PFSK-1 (cell line): ENCODE data around the gene FEN1.

ENCODE experiments used
- FOXP2 ChIP-seq: optimal IDR thresholded peaks from 2 replicates; pipeline ENCODE3; 2011; ENCODE audit warnings: borderline replicate concordance, control low read depth, inconsistent platforms; ENCODE audit not compliant: insufficient read depth; ENCODE audit errors: extremely low read length, extremely low read depth
- POLR2AphosphoS5 ChIP-seq: IDR thresholded peaks from 2 replicates; pipeline ENCODE4 v1.6.1; 2012; ENCODE audit warnings: low read depth, mild to moderate bottlenecking, control low read depth, low read length, moderate library complexity
- REST ChIP-seq, 2 experiments: IDR thresholded peaks; 2 replicates each; pipeline versions ENCODE4 v1.6.1 to v1.8.0; 2011 to 2012; ENCODE audit warnings: low read depth in 2 of 2, low read length in 2 of 2, control low read depth in 1 of 2, inconsistent platforms in 1 of 2, mild to moderate bottlenecking in 1 of 2, moderate library complexity in 1 of 2; ENCODE audit not compliant: insufficient read depth in 1 of 2
- SIN3A ChIP-seq: IDR thresholded peaks from 2 replicates; pipeline ENCODE4 v1.6.1; 2012; ENCODE audit warnings: mild to moderate bottlenecking, low read length, moderate library complexity, borderline replicate concordance; ENCODE audit not compliant: insufficient read depth
- TAF1 ChIP-seq: IDR thresholded peaks from 2 replicates; pipeline ENCODE4 v1.6.1; 2012; ENCODE audit warnings: low read length, control low read depth, borderline replicate concordance; ENCODE audit not compliant: insufficient read depth

Gene FEN1

GRCh38 chr11:61837411-61838005, 44.8 kb downstream of the FEN1 start:
- TF ChIP-seq SIN3A: no peak
- TF ChIP-seq POLR2AphosphoS5: no peak
- TF ChIP-seq REST (IDR thresholded peaks at IDR 0.05; ENCODE audit: insufficient read depth in 1 of 2, low read depth in 2 of 2, low read length in 2 of 2): no peak
- no peak for TF ChIP-seq TAF1
- TF ChIP-seq FOXP2: no peak

- TF ChIP-seq SIN3A (no peak), REST (IDR thresholded peaks at IDR 0.05; ENCODE audit: insufficient read depth in 1 of 2, low read depth in 2 of 2, low read length in 2 of 2) (no peak), TAF1 (no peak)
Observed at GRCh38 chr11:61838501-61838900, 45.8 kb downstream of the FEN1 start.

GRCh38 chr11:61838921-61839320, 46.2 kb downstream of the FEN1 start:
- TF ChIP-seq TAF1 (no peak), FOXP2 (no peak)

GRCh38 chr11:61839742-61840141, 47.0 kb downstream of the FEN1 start:
- TF ChIP-seq FOXP2: no peak
- TF ChIP-seq POLR2AphosphoS5: no peak
- TF ChIP-seq TAF1: no peak
- TF ChIP-seq SIN3A: no peak
- TF ChIP-seq REST (IDR thresholded peaks at IDR 0.05; ENCODE audit: insufficient read depth in 1 of 2, low read depth in 2 of 2, low read length in 2 of 2): no peak

GRCh38 chr11:61840371-61840770, 47.7 kb downstream of the FEN1 start:
- TF ChIP-seq FOXP2 (no peak), POLR2AphosphoS5 (no peak), SIN3A (no peak), TAF1 (no peak), REST (IDR thresholded peaks at IDR 0.05; ENCODE audit: insufficient read depth in 1 of 2, low read depth in 2 of 2, low read length in 2 of 2) (no peak)
